HepG2 (cell line): Measurements from ENCODE around the gene NME1. TPM values are rescaled to one million over a fixed set of nuclear protein-coding genes. Genes with fewer than 3 reads are reported as not detected.
A peak's percentile ranks its signal among the peaks of the same experiment; 100 is the strongest.

Source experiments
- ATF1 ChIP-seq: IDR thresholded peaks from 2 replicates; pipeline ENCODE4 v1.6.1; 2016; ENCODE audit warnings: mild to moderate bottlenecking, control low read depth
- EEA1 ChIP-seq: sonication (generic); formaldehyde crosslinking; IDR thresholded peaks from 2 replicates; pipeline ENCODE4 v1.5.1; 2020; ENCODE audit warnings: mild to moderate bottlenecking, missing genetic modification reagents, borderline replicate concordance
- HOXD1 ChIP-seq: sonication (generic); formaldehyde crosslinking; IDR thresholded peaks from 2 replicates; pipeline ENCODE4 v1.5.0; 2020; ENCODE audit warnings: missing genetic modification reagents
- NFKBIZ ChIP-seq: IDR thresholded peaks from 2 replicates; pipeline ENCODE4 v1.6.1; 2018; ENCODE audit warnings: missing genetic modification reagents, missing compliant biosample characterization
- PAF1 ChIP-seq: IDR thresholded peaks from 2 replicates; pipeline ENCODE4 v1.6.1; 2016; ENCODE audit warnings: missing genetic modification reagents, missing compliant biosample characterization
- PAXIP1 ChIP-seq: sonication (generic); formaldehyde crosslinking; conservative IDR thresholded peaks from 2 replicates; pipeline ENCODE4 v1.4.0; 2020; ENCODE audit warnings: mild to moderate bottlenecking, missing genetic modification reagents, moderate library complexity
- POGK ChIP-seq: sonication (generic); formaldehyde crosslinking; conservative IDR thresholded peaks from 2 replicates; pipeline ENCODE4 v1.8.0; 2022; ENCODE audit warnings: mild to moderate bottlenecking, moderate library complexity, missing genetic modification reagents
- TOE1 ChIP-seq: sonication (generic); formaldehyde crosslinking; IDR thresholded peaks from 2 replicates; pipeline ENCODE4 v1.4.0; 2020; ENCODE audit warnings: mild to moderate bottlenecking, missing genetic modification reagents
- ZMYM4 ChIP-seq: sonication (generic); formaldehyde crosslinking; IDR thresholded peaks from 2 replicates; pipeline ENCODE4 v1.8.1; 2023; ENCODE audit warnings: mild to moderate bottlenecking, missing genetic modification reagents
- ZNF296 ChIP-seq: sonication (generic); formaldehyde crosslinking; conservative IDR thresholded peaks from 2 replicates; pipeline ENCODE4 v1.5.0; 2020; ENCODE audit warnings: mild to moderate bottlenecking, missing genetic modification reagents
- ZNF317 ChIP-seq: sonication (generic); formaldehyde crosslinking; IDR thresholded peaks from 2 replicates; pipeline ENCODE4 v1.5.0; 2020; ENCODE audit warnings: mild to moderate bottlenecking, missing genetic modification reagents
- ZNF354B ChIP-seq: sonication (generic); formaldehyde crosslinking; IDR thresholded peaks from 2 replicates; pipeline ENCODE4 v1.8.0; 2022; ENCODE audit warnings: mild to moderate bottlenecking, missing genetic modification reagents
- ZNF629 ChIP-seq: sonication (generic); formaldehyde crosslinking; conservative IDR thresholded peaks from 2 replicates; pipeline ENCODE4 v1.5.0; 2020; ENCODE audit warnings: missing genetic modification reagents
- polyA plus RNA-seq, 8 experiments: library from polyadenylated mRNA; depleted of rRNA in 3 of 8; stranded (reverse) in 7 of 8; unstranded in 1 of 8; fragments of >200 nt; fragmentation: Illumina TruSeq in 4 of 8; extraction: Trizol in 4 of 8; gene quantifications; 2 replicates each; pipeline versions ENCODE4 v1.2.1 to v1.2.3, GENCODE V29; 2011 to 2016; ENCODE audit warnings: low read depth in 4 of 8, missing spikeins in 1 of 8, mixed read lengths in 1 of 8; ENCODE audit not compliant: insufficient read depth in 1 of 8
- total RNA-seq, 5 experiments: library from RNA; depleted of rRNA; stranded (reverse); fragments of >200 nt; fragmentation: Illumina TruSeq; extraction: Trizol; gene quantifications; 2 replicates each; pipeline ENCODE4 v1.2.3, GENCODE V29; 2016; ENCODE audit warnings: low read depth in 1 of 5
- TF ChIP-seq, protein P1 (sequence below): sonication (generic); formaldehyde crosslinking; IDR thresholded peaks from one replicate; pipeline ENCODE4 v1.5.1; 2020; ENCODE audit warnings: mild to moderate bottlenecking, missing genetic modification reagents; ENCODE audit errors: not compliant biosample characterization
- TF ChIP-seq, protein P2 (sequence below): sonication (generic); formaldehyde crosslinking; IDR thresholded peaks from 2 replicates; pipeline ENCODE4 v1.4.0; 2020; ENCODE audit warnings: mild to moderate bottlenecking, low read depth, missing genetic modification reagents

NME1 gene
- total and polyA plus RNA-seq, 2 of the 13 experiments (the other 11 are each of a cell fraction or from before 2014, with no cell fraction given) = 295 to 516 TPM

GRCh38 chr17:51166198-51166986 lies 13.0 kb downstream of the NME1 start, which contains the start of gene NME2 (continued):
- TF ChIP-seq, protein P1, sequence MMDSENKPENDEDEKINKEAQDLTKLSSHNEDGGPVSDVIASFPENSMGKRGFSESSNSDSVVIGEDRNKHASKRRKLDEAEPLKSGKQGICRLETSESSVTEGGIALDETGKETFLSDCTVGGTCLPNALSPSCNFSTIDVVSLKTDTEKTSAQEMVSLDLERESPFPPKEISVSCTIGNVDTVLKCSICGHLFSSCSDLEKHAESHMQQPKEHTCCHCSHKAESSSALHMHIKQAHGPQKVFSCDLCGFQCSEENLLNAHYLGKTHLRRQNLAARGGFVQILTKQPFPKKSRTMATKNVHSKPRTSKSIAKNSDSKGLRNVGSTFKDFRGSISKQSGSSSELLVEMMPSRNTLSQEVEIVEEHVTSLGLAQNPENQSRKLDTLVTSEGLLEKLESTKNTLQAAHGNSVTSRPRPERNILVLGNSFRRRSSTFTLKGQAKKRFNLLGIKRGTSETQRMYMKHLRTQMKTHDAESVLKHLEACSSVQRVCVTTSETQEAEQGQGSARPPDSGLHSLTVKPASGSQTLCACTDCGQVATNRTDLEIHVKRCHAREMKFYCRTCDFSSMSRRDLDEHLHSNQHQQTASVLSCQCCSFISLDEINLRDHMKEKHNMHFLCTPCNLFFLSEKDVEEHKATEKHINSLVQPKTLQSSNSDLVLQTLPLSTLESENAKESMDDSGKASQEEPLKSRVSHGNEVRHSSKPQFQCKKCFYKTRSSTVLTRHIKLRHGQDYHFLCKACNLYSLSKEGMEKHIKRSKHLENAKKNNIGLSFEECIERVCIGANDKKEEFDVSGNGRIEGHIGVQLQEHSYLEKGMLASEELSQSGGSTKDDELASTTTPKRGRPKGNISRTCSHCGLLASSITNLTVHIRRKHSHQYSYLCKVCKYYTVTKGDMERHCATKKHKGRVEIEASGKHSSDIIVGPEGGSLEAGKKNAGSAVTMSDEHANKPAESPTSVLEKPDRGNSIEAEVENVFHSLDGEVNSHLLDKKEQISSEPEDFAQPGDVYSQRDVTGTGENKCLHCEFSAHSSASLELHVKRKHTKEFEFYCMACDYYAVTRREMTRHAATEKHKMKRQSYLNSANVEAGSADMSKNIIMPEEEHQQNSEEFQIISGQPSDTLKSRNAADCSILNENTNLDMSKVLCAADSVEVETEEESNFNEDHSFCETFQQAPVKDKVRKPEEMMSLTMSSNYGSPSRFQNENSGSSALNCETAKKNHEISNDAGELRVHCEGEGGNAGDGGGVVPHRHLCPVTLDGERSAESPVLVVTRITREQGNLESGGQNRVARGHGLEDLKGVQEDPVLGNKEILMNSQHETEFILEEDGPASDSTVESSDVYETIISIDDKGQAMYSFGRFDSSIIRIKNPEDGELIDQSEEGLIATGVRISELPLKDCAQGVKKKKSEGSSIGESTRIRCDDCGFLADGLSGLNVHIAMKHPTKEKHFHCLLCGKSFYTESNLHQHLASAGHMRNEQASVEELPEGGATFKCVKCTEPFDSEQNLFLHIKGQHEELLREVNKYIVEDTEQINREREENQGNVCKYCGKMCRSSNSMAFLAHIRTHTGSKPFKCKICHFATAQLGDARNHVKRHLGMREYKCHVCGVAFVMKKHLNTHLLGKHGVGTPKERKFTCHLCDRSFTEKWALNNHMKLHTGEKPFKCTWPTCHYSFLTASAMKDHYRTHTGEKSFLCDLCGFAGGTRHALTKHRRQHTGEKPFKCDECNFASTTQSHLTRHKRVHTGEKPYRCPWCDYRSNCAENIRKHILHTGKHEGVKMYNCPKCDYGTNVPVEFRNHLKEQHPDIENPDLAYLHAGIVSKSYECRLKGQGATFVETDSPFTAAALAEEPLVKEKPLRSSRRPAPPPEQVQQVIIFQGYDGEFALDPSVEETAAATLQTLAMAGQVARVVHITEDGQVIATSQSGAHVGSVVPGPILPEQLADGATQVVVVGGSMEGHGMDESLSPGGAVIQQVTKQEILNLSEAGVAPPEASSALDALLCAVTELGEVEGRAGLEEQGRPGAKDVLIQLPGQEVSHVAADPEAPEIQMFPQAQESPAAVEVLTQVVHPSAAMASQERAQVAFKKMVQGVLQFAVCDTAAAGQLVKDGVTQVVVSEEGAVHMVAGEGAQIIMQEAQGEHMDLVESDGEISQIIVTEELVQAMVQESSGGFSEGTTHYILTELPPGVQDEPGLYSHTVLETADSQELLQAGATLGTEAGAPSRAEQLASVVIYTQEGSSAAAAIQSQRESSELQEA (CRISPR knock-in tag) = peak; percentile 55
- peak; percentile 56 for TF ChIP-seq POGK (CRISPR knock-in tag)
- TF ChIP-seq ZNF296 = no peak
- TF ChIP-seq, protein P2, sequence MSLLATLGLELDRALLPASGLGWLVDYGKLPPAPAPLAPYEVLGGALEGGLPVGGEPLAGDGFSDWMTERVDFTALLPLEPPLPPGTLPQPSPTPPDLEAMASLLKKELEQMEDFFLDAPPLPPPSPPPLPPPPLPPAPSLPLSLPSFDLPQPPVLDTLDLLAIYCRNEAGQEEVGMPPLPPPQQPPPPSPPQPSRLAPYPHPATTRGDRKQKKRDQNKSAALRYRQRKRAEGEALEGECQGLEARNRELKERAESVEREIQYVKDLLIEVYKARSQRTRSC (CRISPR knock-in tag) = no peak
- peak; percentile 59 for TF ChIP-seq ZMYM4
- no peak; the same call in 1 of the 2 replicates for TF ChIP-seq PAXIP1
- TF ChIP-seq NFKBIZ = no peak
- peak; percentile 83; the same call in 1 of the 2 replicates for TF ChIP-seq EEA1 (CRISPR knock-in tag)
- peak; percentile 63; the same call in 1 of the 2 replicates for TF ChIP-seq ZNF317 (CRISPR knock-in tag)
- TF ChIP-seq TOE1 (CRISPR knock-in tag) = no peak
- TF ChIP-seq ZNF629 (CRISPR knock-in tag) = no peak; the same call in 1 of the 2 replicates
- no peak for TF ChIP-seq PAF1 (CRISPR knock-in tag)
- TF ChIP-seq HOXD1 (CRISPR knock-in tag) = no peak
- TF ChIP-seq ATF1 (CRISPR knock-in tag) = no peak
- no peak for TF ChIP-seq ZNF354B (CRISPR knock-in tag)
